ENCODE results near the gene LONP1.

GRCh38 chr19:5648464-5648863, 71.5 kb downstream of the LONP1 start:
- TF ChIP-seq CTCF (IDR thresholded peaks at IDR 0.05) (no peak), POLR2A (IDR thresholded peaks at IDR 0.05) (no peak)
